HG02870 (cell line): ENCODE results near the gene AGAP1.

Experiments
- ATAC-seq: cut with Tn5 transposase; IDR thresholded peaks from one replicate; pipeline ENCODE4 v1.9.1; 2021; ENCODE audit warnings: mild to moderate bottlenecking, moderate library complexity; ENCODE audit not compliant: unreplicated experiment

AGAP1 gene

GRCh38 chr2:235530735-235531134 is 36.9 kb downstream of the AGAP1 start:
- ATAC-seq: no peak

GRCh38 chr2:235532307-235532706 is 38.5 kb downstream of the AGAP1 start:
- no peak for ATAC-seq

GRCh38 chr2:235533198-235533597 is 39.4 kb downstream of the AGAP1 start:
- no peak for ATAC-seq

GRCh38 chr2:235533616-235534385 is 40.0 kb downstream of the AGAP1 start:
- no peak for ATAC-seq

GRCh38 chr2:235534678-235535422 is 41.0 kb downstream of the AGAP1 start:
- ATAC-seq: no peak

GRCh38 chr2:235535423-235536130 is 41.7 kb downstream of the AGAP1 start:
- no peak for ATAC-seq

GRCh38 chr2:235536711-235537110 is 42.9 kb downstream of the AGAP1 start:
- ATAC-seq: no peak

- ATAC-seq: no peak
These were observed 43.3 kb downstream of the AGAP1 start for GRCh38 chr2:235537186-235537585.

GRCh38 chr2:235537587-235537986 is 43.7 kb downstream of the AGAP1 start:
- ATAC-seq: no peak

GRCh38 chr2:235538144-235538639 is 44.3 kb downstream of the AGAP1 start:
- ATAC-seq: no peak

- ATAC-seq: no peak
These were observed 45.1 kb downstream of the AGAP1 start for GRCh38 chr2:235538981-235539380.

- no peak for ATAC-seq
These were observed 45.9 kb downstream of the AGAP1 start for GRCh38 chr2:235539773-235540172.

- ATAC-seq: no peak
These were observed 47.2 kb downstream of the AGAP1 start for GRCh38 chr2:235541016-235541415.

- no peak for ATAC-seq
These were observed 48.2 kb downstream of the AGAP1 start for GRCh38 chr2:235541838-235542549.

GRCh38 chr2:235542733-235543127 is 48.9 kb downstream of the AGAP1 start:
- no peak for ATAC-seq

GRCh38 chr2:235543128-235543750 is 49.4 kb downstream of the AGAP1 start:
- ATAC-seq: no peak

GRCh38 chr2:235543851-235544688 is 50.2 kb downstream of the AGAP1 start:
- ATAC-seq: no peak

- no peak for ATAC-seq
These were observed 50.8 kb downstream of the AGAP1 start for GRCh38 chr2:235544689-235544969.

GRCh38 chr2:235545339-235546150 is 51.7 kb downstream of the AGAP1 start:
- ATAC-seq: no peak
